ENCODE measurements around the gene KCTD7.
"Not testable (repeated sequence)": the region's sequence is repeated elsewhere in the genome, so short reads cannot be mapped to it uniquely, and the experiment has no call there.

Gene KCTD7

DNA sequence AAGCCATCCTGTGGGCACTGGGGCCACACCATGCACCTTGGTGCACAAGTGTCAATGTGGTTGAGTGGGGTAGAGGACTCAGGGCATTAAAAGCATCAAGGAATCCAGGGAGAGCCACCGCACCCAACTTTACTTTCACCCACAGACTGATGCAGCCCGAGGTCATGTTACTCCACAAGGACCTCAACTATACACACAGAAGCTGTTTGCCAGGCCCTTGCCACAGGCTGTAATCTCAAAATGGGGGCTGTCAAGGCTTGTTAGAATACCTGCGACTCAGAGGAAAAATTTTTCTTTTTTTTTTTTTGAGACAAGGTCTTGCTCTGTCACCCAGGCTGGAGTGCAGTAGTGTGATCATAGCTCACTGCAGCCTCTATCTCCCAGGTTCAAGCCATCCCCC is 26.5 kb upstream of the KCTD7 start:
- H3K27ac Mint-ChIP-seq = no peak overlapping the region
- H3K9me3 Mint-ChIP-seq = no peaks in the 10 kb centered on the region
- no peaks in the 10 kb centered on the region for H3K27me3 Mint-ChIP-seq
- ATAC-seq = no peak
- no peak overlapping the region for H3K4me3 Mint-ChIP-seq
- no peak for DNase-seq
- no peaks in the 10 kb centered on the region for H3K4me1 Mint-ChIP-seq

DNA sequence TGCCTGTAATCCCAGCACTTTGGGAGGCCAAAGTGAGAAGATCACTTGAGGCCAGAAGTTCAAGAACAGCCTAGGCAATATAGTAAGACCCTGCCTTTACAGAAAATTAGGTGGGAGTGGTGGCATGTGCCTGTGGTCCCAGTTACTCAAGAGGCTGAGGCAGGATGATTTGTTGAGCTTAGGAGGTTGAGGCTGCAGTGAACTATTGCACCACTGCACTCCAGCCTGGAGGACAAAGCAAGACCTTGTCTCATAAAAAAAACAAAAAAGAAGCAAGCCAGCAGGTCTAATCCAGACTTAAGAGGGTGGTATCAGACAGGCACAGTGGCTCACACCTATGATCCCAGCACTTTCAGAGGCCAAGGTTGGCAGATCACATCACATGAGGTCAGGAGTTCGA is 24.5 kb upstream of the KCTD7 start:
- H3K4me3 Mint-ChIP-seq = no peak overlapping the region
- no peaks in the 10 kb centered on the region for H3K27me3 Mint-ChIP-seq
- H3K4me1 Mint-ChIP-seq = no peaks in the 10 kb centered on the region
- no peaks in the 10 kb centered on the region for H3K9me3 Mint-ChIP-seq
- ATAC-seq (no peak), DNase-seq (no peak)
- no peak overlapping the region for H3K27ac Mint-ChIP-seq

DNA sequence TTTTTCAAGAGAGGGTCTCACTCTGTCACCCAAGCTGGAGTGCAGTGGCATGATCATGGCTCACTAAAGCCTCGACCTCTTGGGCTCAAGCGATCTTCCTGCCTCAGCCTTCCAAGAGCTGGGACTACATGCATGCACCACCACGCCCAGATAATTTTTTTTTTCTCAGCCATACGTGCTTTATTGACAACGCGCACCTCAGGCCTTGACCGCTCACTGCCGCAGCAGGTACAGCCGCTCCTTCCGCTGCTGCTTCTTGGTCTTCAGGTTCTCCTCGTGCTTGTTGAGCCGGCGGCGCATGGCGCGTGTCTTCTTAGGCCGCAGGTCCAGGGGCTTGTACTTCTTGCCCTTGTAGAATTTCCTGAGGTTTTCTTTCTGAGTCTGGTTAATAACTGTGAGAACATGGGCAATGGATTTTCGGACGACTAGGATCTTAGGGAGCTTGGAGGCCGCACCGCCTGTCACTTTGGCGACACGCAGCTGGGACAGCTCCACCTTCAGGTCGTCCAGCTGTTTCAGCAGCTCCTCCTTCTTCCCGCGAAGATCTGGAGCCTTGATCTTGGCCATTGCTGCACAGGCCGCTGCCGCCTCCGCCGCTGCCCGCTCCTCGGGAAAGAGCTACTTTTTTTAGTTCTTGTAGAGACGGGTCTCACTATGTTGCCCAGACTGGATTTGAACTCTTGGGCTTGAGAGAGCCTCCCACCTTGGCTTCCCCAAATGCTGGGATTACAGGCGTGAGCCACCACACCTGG is 22.0 kb upstream of the KCTD7 start:
- DNase-seq, ATAC-seq, H3K27ac Mint-ChIP-seq, H3K4me3 Mint-ChIP-seq, H3K4me1 Mint-ChIP-seq, H3K27me3 Mint-ChIP-seq, H3K9me3 Mint-ChIP-seq: not testable (repeated sequence)

DNA sequence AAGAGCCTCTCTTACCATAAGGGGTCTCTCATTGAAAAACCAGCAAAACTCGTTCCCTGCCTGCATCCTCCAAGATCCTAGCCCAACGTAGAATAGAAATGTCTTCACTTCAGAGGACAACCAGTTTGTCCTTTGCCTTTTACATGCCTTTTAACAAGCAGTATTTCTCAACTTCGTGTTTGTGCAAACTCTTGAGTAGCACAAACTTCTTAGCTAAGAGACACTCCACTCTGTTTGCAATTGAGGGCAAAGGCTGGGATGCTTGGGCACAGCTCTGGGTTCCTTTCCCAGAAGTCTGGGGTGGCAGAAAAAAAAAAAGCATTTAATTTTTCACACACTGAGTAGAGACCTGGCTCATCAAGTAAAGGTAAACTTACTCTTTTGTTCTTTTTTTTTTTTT is 19.5 kb upstream of the KCTD7 start:
- no peaks in the 10 kb centered on the region for H3K27me3 Mint-ChIP-seq
- no peaks in the 10 kb centered on the region for H3K4me1 Mint-ChIP-seq
- no peaks in the 10 kb centered on the region for H3K9me3 Mint-ChIP-seq
- no peak for DNase-seq
- H3K27ac Mint-ChIP-seq = no peak overlapping the region
- no peak for ATAC-seq
- no peak overlapping the region for H3K4me3 Mint-ChIP-seq

DNA sequence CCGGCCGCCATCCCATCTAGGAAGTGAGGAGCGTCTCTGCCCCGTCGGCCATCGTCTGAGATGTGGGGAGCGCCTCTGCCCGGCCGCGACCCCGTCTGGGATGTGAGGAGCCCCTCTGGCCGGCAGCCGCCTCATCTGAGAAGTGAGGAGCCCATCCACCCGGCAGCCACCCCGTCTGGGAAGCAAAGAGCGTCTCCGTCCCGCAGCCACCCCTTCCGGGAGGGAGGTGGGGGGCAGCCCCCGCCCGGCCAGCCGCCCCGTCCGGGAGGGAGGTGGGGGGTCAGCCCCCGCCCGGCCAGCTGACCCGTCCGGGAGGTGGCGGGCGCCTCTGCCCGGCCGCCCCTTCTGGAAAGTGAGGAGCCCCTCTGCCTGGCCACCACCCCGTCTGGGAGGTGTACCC is 14.1 kb upstream of the KCTD7 start:
- not testable (repeated sequence) for ATAC-seq, H3K9me3 Mint-ChIP-seq, H3K4me3 Mint-ChIP-seq, H3K27me3 Mint-ChIP-seq, H3K4me1 Mint-ChIP-seq, DNase-seq, H3K27ac Mint-ChIP-seq

DNA sequence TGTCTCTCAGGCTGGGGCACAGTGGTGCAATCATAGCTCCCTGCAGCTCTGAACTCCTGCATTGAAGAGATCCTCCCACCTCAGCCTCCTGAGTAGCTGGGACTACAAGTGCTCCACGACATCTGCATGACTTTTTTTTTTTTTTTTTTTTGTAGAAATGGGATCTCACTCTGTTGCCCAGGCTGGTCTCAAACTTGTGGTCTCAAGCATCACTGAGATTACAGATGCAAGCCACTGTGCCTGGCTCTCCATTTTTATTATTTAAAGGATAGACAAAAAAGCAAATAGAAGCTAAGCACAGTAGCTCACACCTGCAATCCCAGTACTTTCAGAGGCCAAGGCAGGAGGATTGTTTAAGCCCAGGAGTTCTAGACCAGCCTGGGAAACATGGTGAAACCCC is 13.0 kb upstream of the KCTD7 start:
- no peak for ATAC-seq
- Mint-ChIP-seq H3K9me3 (no peaks in the 10 kb centered on the region), H3K27ac (no peak overlapping the region), H3K4me1 (no peaks in the 10 kb centered on the region), H3K27me3 (no peaks in the 10 kb centered on the region), H3K4me3 (no peak overlapping the region)
- no peak for DNase-seq

DNA sequence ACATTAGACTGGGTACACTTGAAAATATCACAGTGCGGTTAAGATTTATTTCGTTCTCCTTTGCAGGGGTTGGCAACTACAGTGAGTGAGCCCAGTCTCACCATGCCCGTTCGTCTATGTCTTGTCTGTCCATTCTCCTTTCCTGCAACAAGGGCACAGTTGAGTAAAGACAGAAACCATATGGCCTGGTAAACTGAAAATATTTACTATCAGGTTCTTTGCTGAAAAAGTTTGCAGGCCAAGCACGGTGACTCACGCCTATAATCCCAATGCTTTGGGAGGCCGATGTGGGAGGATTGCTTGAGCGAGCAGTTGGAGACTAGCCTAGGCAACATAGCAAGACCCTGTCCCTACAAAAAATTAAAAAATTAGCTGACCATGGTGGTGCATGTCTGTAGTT is 11.4 kb upstream of the KCTD7 start:
- ATAC-seq (no peak), DNase-seq (no peak)
- no peak overlapping the region for H3K27ac Mint-ChIP-seq
- no peak overlapping the region for H3K4me3 Mint-ChIP-seq
- H3K4me1 Mint-ChIP-seq = no peaks in the 10 kb centered on the region
- no peaks in the 10 kb centered on the region for H3K9me3 Mint-ChIP-seq
- H3K27me3 Mint-ChIP-seq = no peaks in the 10 kb centered on the region

DNA sequence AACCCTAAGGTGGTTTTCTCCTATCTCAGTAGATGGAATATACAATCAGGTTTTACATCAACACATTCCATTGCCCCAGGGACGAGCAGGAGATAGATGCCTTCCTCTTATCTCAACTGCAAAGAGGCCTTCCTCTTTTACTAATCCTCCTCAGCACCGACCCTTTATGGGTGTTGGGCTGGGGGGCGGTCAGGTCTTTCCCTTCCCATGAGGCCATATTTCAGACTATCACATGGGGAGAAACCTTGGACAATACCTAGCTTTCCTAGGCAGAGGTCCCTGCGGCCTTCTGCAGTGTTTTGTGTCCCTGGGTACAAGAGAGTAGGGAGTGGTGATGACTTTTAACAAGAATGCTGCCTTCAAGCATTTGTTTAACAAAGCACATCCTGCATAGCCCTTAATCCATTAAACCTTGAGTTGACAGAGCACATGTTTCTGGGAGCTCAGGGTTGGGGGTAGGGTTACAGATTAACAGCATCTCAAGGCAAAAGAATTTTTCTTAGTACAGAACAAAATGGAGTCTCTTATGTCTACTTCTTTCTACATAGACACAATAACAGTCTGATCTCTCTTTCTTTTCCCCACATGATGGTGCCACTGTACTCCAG is 9.2 kb upstream of the KCTD7 start:
- ATAC-seq, H3K27me3 Mint-ChIP-seq, H3K9me3 Mint-ChIP-seq, DNase-seq, H3K27ac Mint-ChIP-seq, H3K4me3 Mint-ChIP-seq, H3K4me1 Mint-ChIP-seq: not testable (repeated sequence)

DNA sequence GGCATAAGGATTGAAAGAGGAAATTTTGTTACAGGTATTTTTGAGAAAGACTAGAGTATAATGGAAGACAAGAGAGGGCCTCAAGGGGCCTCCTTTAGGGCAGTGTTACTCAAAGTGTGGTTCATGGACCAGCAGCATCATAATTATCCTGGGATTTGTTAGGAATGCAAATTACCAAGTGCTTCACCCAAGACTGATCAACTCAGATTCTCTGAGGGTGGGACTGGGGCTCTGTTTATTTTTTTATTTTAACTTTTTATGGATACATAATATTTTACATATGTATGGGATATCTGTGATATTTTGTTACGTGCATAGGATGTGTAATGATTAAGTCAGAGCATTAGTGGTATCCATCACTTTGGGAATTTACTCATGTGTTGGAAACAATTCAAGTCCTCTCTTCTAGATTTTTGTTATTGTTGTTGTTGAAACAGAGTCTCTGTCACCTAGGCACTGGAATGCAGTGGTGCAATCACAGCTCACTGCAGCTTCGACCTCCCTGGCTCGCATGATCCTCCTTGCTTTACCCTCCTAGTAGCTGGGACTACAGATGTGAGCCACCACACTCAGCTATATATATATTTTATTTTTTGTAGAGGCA is 2.2 kb upstream of the KCTD7 start:
- DNase-seq = no peak
- Mint-ChIP-seq H3K4me1 (peaks cover 26% of the 10 kb centered on the region), H3K27me3 (no peaks in the 10 kb centered on the region), H3K4me3 (no peak overlapping the region), H3K9me3 (no peaks in the 10 kb centered on the region), H3K27ac (no peak overlapping the region)
- no peak for ATAC-seq

DNA sequence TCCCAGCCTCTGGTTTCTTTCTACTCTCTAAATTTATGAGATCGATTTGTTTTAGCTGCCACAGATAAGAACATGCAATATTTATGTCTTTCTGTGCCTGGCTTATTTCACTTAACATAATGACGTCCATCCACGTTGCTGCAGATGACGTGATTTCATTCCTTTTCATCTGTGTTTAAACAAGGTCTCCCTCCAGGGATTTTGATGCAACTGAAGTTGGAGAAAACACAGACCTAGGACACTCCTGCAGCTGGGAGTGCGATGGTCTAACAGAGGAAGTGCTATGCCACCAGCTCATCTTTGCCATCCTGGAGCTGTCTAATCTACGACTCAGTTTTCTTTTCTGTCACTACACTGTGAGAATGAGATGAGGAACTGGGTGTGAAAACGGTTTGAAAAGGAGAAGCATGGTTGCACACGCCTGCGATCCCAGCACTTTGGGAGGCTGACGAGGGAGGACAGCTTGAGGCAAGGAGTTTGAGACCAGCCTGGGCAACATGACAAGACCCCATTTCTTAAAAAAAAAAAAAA is 1.5 kb upstream of the KCTD7 start:
- no peak overlapping the region for H3K27ac Mint-ChIP-seq
- H3K4me1 Mint-ChIP-seq = peaks cover 34% of the 10 kb centered on the region
- no peaks in the 10 kb centered on the region for H3K9me3 Mint-ChIP-seq
- ATAC-seq (no peak), DNase-seq (no peak)
- no peaks in the 10 kb centered on the region for H3K27me3 Mint-ChIP-seq
- H3K4me3 Mint-ChIP-seq = peak overlapping the region; percentile 46 to 71

DNA sequence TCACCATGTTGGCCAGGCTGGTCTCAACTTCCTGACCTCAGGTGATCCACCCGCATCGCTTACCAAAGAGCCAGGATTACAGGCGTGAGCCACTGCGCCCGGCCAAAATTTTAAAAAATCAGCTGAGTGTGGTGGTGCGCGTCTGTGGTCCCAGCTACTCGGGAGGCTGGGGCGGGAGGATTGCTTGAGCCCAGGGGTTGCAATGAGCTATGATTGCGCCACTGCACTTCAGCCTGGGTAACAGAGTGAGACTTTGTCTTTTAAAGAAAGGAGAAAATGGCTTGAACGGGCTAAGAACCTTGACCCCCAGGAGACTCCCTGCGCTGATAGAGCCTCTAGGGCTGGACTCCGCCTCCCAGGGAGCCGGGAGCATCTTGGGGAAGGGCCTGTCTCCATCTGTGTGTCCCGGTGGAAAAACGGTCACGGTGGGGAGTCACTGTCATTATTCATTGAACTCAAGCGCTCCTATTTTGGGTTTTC is 760 bp upstream of the KCTD7 start:
- Mint-ChIP-seq H3K27me3 (no peaks in the 10 kb centered on the region), H3K4me3 (peak overlapping the region; percentile 84 to 87), H3K4me1 (peaks cover 41% of the 10 kb centered on the region), H3K27ac (peak overlapping the region; percentile 47 to 71), H3K9me3 (no peaks in the 10 kb centered on the region)
- peak in 1 of 2 donors; percentile 14 for DNase-seq
- no peak for ATAC-seq

DNA sequence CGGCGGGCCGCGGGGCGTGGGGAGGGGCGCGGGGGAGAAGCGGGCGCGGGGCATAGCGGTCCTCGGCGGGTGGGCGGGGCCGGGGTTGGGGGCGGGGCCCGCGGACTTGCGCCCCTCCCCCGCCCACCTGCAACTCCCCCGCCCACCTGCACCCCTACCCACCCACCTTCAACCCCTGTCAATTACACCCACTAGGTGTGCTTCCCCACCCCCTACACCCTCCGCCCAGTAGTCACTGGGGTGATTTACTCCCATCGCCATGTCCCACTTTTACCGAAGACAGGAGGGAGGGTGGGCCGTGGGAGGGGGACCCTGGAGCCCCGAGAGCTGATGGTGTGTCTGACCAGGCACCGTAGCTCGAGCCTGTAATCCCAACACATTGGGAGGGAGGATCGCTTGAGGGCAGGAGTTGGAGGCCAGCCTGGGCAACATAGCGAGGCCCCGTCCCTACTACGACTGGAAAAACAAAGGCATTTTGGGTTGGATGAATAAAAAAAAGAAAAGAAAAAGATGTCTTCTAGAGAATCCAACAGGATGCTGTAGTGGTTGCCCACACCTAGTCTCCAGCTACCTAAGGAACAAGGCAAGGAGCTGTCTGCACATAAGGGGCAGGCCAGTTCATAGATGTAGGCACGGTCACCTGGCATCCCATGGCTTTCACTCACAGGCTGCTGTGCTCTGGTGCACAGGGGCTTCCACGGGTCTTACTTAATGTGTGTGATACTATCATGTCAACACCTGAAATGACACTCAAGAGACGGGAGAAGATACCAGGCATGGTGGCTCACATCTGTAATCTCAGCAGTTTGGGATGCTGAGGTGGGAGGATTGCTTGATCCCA is 761 bp downstream of the KCTD7 start:
- DNase-seq (no peak), ATAC-seq (no peak)
- peaks cover 44% of the 10 kb centered on the region for H3K4me1 Mint-ChIP-seq
- no peak overlapping the region for H3K27ac Mint-ChIP-seq
- H3K9me3 Mint-ChIP-seq = no peaks in the 10 kb centered on the region
- peak overlapping the region; percentile 84 to 87 for H3K4me3 Mint-ChIP-seq
- no peaks in the 10 kb centered on the region for H3K27me3 Mint-ChIP-seq

DNA sequence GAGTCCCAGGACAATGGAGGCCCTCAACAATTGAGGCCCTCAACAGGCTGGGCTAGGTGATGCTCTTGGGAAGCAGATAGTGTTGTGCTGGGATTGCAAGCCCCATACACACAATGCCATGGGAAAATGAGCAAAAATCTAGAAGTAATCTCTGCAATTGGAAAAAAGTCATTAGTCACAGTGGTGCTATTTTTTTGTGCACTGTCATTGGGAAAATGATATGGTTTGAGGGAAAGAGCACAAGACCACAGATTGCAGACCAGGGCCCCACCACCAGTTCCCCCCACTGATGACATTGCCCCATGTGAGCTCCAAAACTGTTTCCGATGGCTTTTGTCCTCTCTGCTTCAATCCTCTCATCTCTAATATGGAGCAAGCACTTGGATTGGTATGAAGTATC is 1.9 kb downstream of the KCTD7 start:
- peak overlapping the region; percentile 38 to 70 for H3K4me3 Mint-ChIP-seq
- H3K27ac Mint-ChIP-seq = no peak overlapping the region
- H3K9me3 Mint-ChIP-seq = no peaks in the 10 kb centered on the region
- DNase-seq (no peak), ATAC-seq (no peak)
- no peaks in the 10 kb centered on the region for H3K27me3 Mint-ChIP-seq
- H3K4me1 Mint-ChIP-seq = peaks cover 44% of the 10 kb centered on the region

DNA sequence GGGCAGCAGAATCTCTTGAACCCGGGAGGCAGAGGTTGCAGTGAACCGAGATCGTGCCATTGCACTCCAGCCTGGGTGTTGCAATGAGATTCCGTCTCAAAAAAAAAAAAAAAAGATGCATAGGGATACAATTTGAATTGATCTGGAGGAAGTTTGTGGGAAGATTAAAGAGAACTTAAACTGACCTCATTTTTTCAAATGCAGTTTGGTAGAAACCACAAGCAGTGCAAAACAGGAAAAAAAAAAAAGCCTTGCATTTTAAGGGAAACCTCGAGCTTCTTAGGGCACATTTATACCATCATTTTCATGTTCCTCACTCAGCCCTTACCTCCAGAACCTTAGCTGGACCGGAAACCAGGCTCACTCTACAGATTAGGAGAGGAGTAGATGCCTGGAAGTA is 2.8 kb downstream of the KCTD7 start:
- H3K27ac Mint-ChIP-seq = peak overlapping the region; percentile 17 to 37
- no peaks in the 10 kb centered on the region for H3K27me3 Mint-ChIP-seq
- ATAC-seq (no peak), DNase-seq (no peak)
- peaks cover 52% of the 10 kb centered on the region for H3K4me1 Mint-ChIP-seq
- H3K4me3 Mint-ChIP-seq = peak overlapping the region; percentile 38 to 70
- H3K9me3 Mint-ChIP-seq = no peaks in the 10 kb centered on the region

DNA sequence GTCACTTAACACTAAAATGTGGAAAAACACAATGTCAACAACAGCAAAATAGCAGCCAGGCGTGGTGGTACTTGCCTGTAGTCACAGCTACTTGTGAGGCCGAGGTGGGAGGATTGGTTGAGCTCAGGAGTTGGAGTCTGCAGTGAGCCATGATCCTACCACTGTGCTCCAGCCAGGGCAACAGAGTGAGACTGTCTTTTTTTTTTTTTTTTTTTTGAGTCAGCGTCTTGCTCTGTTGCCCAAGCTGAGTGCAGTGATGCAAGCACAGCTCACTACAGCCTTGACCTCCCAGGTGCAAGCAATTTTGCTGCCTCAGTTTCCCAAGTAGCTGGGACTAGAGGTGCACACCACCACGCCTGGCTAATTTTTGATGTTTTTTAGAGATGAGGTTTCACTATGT is 6.1 kb downstream of the KCTD7 start:
- ATAC-seq (no peak), DNase-seq (no peak)
- Mint-ChIP-seq H3K9me3 (no peaks in the 10 kb centered on the region), H3K27me3 (no peaks in the 10 kb centered on the region), H3K27ac (no peak overlapping the region), H3K4me1 (peaks cover 45% of the 10 kb centered on the region), H3K4me3 (no peak overlapping the region)

All from stimulated activated naive CD8-positive, alpha-beta T cell treated with anti-CD3 and anti-CD28 coated beads, Interleukin-15, amount 100 ng/mL, for 72 hours (primary cell).